ENCODE data around the gene TRIM47.

TRIM47 gene

DNA sequence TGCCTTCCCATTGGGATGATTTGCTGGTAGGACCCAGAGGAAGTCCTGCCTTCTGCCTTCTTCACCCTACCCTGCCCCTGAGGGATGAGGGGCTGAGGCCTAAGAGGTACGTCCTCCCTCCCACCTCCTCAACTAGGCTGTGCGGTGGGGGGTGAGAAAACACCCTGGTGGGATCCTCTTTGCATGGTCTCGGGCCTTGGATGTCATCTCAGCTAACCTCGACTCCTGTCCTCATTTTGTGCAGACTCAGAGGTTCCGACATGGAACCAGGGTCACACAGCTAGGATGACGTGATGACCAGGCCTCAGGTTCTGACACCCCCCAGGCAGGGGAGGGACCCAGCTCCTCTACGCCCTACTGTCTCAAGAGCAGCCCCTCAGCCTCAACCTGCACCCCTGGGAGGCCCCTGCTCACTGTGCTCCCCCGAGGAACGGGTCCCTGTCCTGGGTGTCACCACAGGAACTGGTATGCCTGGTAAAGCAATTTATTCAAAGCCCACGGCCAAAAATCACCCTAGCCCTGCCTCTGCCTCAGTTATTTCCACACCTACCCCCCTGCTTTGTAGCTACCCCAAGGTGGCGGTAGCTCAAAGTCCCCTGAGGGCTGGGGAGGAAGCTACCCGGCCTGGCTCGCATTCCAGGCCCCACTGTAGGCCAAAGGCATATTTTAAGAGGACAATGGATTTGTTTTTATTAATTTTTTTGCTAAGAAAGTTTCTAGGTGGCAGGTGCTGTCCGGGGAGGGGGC lies 51.6 kb downstream of the TRIM47 start:
- no peaks in the 10 kb centered on the region for H4K20me1 ChIP-seq (ENCODE audit: low read depth, low read length)
- H3K4me2 ChIP-seq (ENCODE audit: low read depth, low read length, poor library complexity, severe bottlenecking), result no peak overlapping the region

DNA sequence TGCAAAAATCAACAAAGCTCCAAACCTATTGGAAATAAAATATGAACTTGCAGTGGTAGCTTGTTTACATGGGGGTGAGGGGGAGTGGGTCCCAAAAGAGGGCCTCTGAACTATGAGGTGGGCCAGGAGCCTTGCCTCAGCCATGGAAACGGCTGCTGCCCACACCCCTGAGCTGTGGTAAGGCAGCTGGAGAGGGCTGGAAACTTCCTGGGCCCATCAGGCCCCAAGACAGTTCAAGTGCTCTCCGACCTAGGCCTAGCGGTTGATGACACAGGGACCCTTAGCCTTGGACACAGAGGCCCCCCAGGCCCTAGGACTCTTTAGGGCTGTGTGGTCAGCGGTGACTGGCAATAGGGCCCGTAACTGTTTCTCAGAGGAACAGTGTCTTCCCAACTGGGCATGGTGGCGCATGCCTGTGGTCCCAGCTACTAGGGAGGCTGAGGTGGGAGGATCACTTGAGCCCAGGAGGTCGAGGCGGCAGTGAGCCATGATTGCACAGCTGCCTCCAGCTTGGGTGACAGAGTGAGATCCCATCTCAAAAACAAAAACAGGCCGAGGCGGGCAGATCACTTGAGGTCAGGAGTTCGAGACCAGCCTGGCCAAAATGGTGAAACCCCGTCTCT lies 52.5 kb downstream of the TRIM47 start:
- Histone ChIP-seq H3K9me3 (ENCODE audit: insufficient read depth, low read length) (no peaks in the 10 kb centered on the region), H3K4me3 (ENCODE audit: insufficient read depth, low read length, poor library complexity, severe bottlenecking) (no peak overlapping the region), H3K4me2 (ENCODE audit: low read depth, low read length, poor library complexity, severe bottlenecking) (no peak overlapping the region), H3K36me3 (ENCODE audit: low read length) (no peaks in the 10 kb centered on the region), H3K27me3 (ENCODE audit: low read length) (no peaks in the 10 kb centered on the region), H4K20me1 (ENCODE audit: low read depth, low read length) (no peaks in the 10 kb centered on the region), H3K9me2 (replicated peaks; ENCODE audit: insufficient read depth, low read length) (no peaks in the 10 kb centered on the region), H3K27ac (ENCODE audit: low read depth, low read length) (no peak overlapping the region), H3F3A (ENCODE audit: insufficient read depth) (no peaks in the 10 kb centered on the region), H3K79me2 (ENCODE audit: insufficient read depth, low read length) (no peaks in the 10 kb centered on the region), H3K9ac (ENCODE audit: low read length) (no peak overlapping the region), H2AFZ (ENCODE audit: low read depth, low read length, severe bottlenecking) (no peak overlapping the region)
- TF ChIP-seq CTCF (IDR thresholded peaks at IDR 0.05; ENCODE audit: insufficient read depth, low read length, poor library complexity, severe bottlenecking) (no peak), EZH2phosphoT487 (conservative IDR thresholded peaks at IDR 0.05; ENCODE audit: low read length) (no peak)

More for the DNA sequence above, 51.6 kb downstream of the TRIM47 start:
- Histone ChIP-seq H3K9me2 (replicated peaks; ENCODE audit: insufficient read depth, low read length) (no peaks in the 10 kb centered on the region), H3K27ac (ENCODE audit: low read depth, low read length) (no peak overlapping the region), H3K27me3 (ENCODE audit: low read length) (no peaks in the 10 kb centered on the region), H3K9ac (ENCODE audit: low read length) (no peak overlapping the region), H3K36me3 (ENCODE audit: low read length) (no peaks in the 10 kb centered on the region), H3K79me2 (ENCODE audit: insufficient read depth, low read length) (no peaks in the 10 kb centered on the region), H3K4me3 (ENCODE audit: insufficient read depth, low read length, poor library complexity, severe bottlenecking) (no peak overlapping the region), H2AFZ (ENCODE audit: low read depth, low read length, severe bottlenecking) (no peak overlapping the region), H3F3A (ENCODE audit: insufficient read depth) (no peaks in the 10 kb centered on the region), H3K9me3 (ENCODE audit: insufficient read depth, low read length) (no peaks in the 10 kb centered on the region)
- TF ChIP-seq CTCF (IDR thresholded peaks at IDR 0.05; ENCODE audit: insufficient read depth, low read length, poor library complexity, severe bottlenecking) (no peak), EZH2phosphoT487 (conservative IDR thresholded peaks at IDR 0.05; ENCODE audit: low read length) (no peak)

GRCh38 chr17:75825149-75825552 lies 53.2 kb downstream of the TRIM47 start:
- H3K27me3 ChIP-seq (ENCODE audit: low read length), result no peaks in the 10 kb centered on the region
- no peaks in the 10 kb centered on the region for H3F3A ChIP-seq (ENCODE audit: insufficient read depth)
- no peaks in the 10 kb centered on the region for H3K36me3 ChIP-seq (ENCODE audit: low read length)
- H2AFZ ChIP-seq (ENCODE audit: low read depth, low read length, severe bottlenecking), result no peak overlapping the region
- TF ChIP-seq EZH2phosphoT487 (conservative IDR thresholded peaks at IDR 0.05; ENCODE audit: low read length), result no peak
- no peak for TF ChIP-seq CTCF (IDR thresholded peaks at IDR 0.05; ENCODE audit: insufficient read depth, low read length, poor library complexity, severe bottlenecking)
- H4K20me1 ChIP-seq (ENCODE audit: low read depth, low read length), result no peaks in the 10 kb centered on the region
- H3K9me2 ChIP-seq (replicated peaks; ENCODE audit: insufficient read depth, low read length), result no peaks in the 10 kb centered on the region
- H3K4me3 ChIP-seq (ENCODE audit: insufficient read depth, low read length, poor library complexity, severe bottlenecking), result no peak overlapping the region
- no peaks in the 10 kb centered on the region for H3K79me2 ChIP-seq (ENCODE audit: insufficient read depth, low read length)
- H3K27ac ChIP-seq (ENCODE audit: low read depth, low read length), result no peak overlapping the region
- no peaks in the 10 kb centered on the region for H3K9me3 ChIP-seq (ENCODE audit: insufficient read depth, low read length)
- H3K4me2 ChIP-seq (ENCODE audit: low read depth, low read length, poor library complexity, severe bottlenecking), result no peak overlapping the region
- no peak overlapping the region for H3K9ac ChIP-seq (ENCODE audit: low read length)

Data from SU-DHL-6 (cell line).